Psoas muscle (tissue), 8 donors: ENCODE measurements around the gene GOLGA6L2. TPM values are rescaled to one million over a fixed set of nuclear protein-coding genes. Genes with fewer than 3 reads are reported as not detected.
A peak's percentile ranks its signal among the peaks of the same experiment; 100 is the strongest.
"Not testable (repeated sequence)": the region's sequence is repeated elsewhere in the genome, so short reads cannot be mapped to it uniquely, and the experiment has no call there.

Experiments
- ATAC-seq, 4 donors: fragments of 200-7000 bp; cut with Tn5 transposase; one replicate each; pipeline ENCODE4 v1.9.1; 2020; ENCODE audit warnings: moderate library complexity in 3 of 4, mild to moderate bottlenecking in 2 of 4
- DNase-seq, 2 donors: peaks; one replicate each; pipeline ENCODE4 v3.0.0-alpha.2; 2020
- H3K27ac ChIP-seq: fragments of 200-600 bp; one replicate; pipeline ENCODE4 v1.8.0; 2022
- H3K27me3 ChIP-seq, 3 donors: fragments of 200-600 bp in 1 of 3; one replicate each; pipeline versions ENCODE4 v1.6.1 to v1.8.0; 2013 to 2022; ENCODE audit warnings: low read length in 2 of 3, mild to moderate bottlenecking in 2 of 3, moderate library complexity in 1 of 3; ENCODE audit not compliant: insufficient read depth in 3 of 3
- H3K36me3 ChIP-seq, 2 donors: fragments of 200-600 bp in 1 of 2; one replicate each; pipeline versions ENCODE4 v1.6.1 to v1.8.0; 2013 to 2022; ENCODE audit warnings: low read depth in 1 of 2, mild to moderate bottlenecking in 1 of 2, moderate library complexity in 1 of 2; ENCODE audit not compliant: insufficient read depth in 1 of 2
- H3K4me1 ChIP-seq: fragments of 200-600 bp; one replicate; pipeline ENCODE4 v1.8.0; 2022
- H3K4me3 ChIP-seq: fragments of 200-600 bp; one replicate; pipeline ENCODE4 v1.8.0; 2022; ENCODE audit warnings: mild to moderate bottlenecking
- H3K9me3 ChIP-seq: fragments of 200-600 bp; one replicate; pipeline ENCODE4 v1.8.0; 2022
- WGBS, 3 donors: extraction: QIAGEN DNeasy Blood & Tissue Kit; methylation state at CpG; one replicate each; pipeline versions ENCODE4 v1.1.6 to v1.1.7; 2013; 5-methylcytosine and 5-hydroxymethylcytosine counted together
- intact Hi-C, 2 donors: fragments of 100-400 bp; cut with DNase I; formaldehyde crosslinking; loops; one replicate each; pipeline versions ENCODE4 v1.11.0 to v1.14.2; 2022
- polyA plus RNA-seq, 3 donors: library from polyadenylated mRNA; stranded (reverse); fragments of 200-250 nt; gene quantifications; one replicate each; pipeline ENCODE4 v1.2.3, GENCODE V29; 2013
- total RNA-seq, 4 donors: library from RNA; stranded (reverse); fragmentation: NEBNext Ultra II Directional in 2 of 4; extraction: Animal tissue kit (Norgen Biotek cat#: 25700) in 2 of 4; gene quantifications; one replicate each; pipeline versions ENCODE4 v1.2.1 to v1.2.4, GENCODE V29; 2021 to 2023
- TF ChIP-seq, protein P1 (sequence below): fragments of 200-600 bp; IDR thresholded peaks from one replicate; pipeline ENCODE4 v1.8.0; 2022; ENCODE audit warnings: antibody characterized with exemption
- donor health status: healthy with polysubstance abuse.
- donor health status: DM: no; HTN: no; CAD: no; lungs with moderate emphysema.
- donor health status: Bipolar disorder and iron deficiency.
- donor health status: healthy.
- donor health status: DM: yes; HTN: yes; CAD: no.
- donor health status: DM: no; HTN: no; CAD: no.
- donor health status: DM: no; HTN: no; CAD: no.
- donor health status: DM: yes; HTN: yes; CAD: no.

Gene GOLGA6L2
- total and polyA plus RNA-seq, 7 donors, result not detected

DNA sequence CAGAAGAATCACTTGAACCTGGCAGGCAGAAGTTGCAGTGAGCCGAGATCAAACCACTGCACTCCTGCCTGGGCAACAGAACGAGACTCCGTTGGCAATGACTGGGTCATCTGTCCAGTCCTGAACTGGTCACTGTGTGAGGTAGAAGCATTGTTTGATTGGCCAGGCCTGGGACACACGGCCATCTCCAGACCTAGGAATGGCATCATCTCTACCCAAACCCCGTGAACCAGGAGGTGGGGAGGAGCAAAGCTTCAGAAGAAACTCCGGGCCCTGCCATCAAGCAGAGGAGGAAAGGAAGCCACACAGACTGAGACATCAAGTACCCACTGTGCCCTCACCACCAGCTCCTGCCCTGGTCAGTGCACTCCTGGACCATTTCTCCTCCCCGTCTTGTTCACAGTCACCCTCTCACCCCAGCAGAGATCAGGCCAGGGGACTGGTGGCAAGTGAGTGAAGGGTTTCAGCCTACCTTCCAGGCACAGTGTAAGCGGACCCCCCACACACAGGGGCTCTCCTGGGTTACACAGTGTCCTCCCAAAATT is 31.6 kb downstream of the GOLGA6L2 start:
- H3K36me3 ChIP-seq, result no peaks in the 10 kb centered on the region
- ATAC-seq (no peak), DNase-seq (peak in 1 of 2 donors; percentile 10)
- H3K4me3 ChIP-seq, result no peak overlapping the region
- 65 to 82% (median 79%) methylated on average over 8 of the region's 8 CpGs for WGBS, 3 donors
- intact Hi-C loops, result no loop called here
- no peaks in the 10 kb centered on the region for H3K27me3 ChIP-seq
- no peaks in the 10 kb centered on the region for H3K9me3 ChIP-seq
- TF ChIP-seq, protein P1, sequence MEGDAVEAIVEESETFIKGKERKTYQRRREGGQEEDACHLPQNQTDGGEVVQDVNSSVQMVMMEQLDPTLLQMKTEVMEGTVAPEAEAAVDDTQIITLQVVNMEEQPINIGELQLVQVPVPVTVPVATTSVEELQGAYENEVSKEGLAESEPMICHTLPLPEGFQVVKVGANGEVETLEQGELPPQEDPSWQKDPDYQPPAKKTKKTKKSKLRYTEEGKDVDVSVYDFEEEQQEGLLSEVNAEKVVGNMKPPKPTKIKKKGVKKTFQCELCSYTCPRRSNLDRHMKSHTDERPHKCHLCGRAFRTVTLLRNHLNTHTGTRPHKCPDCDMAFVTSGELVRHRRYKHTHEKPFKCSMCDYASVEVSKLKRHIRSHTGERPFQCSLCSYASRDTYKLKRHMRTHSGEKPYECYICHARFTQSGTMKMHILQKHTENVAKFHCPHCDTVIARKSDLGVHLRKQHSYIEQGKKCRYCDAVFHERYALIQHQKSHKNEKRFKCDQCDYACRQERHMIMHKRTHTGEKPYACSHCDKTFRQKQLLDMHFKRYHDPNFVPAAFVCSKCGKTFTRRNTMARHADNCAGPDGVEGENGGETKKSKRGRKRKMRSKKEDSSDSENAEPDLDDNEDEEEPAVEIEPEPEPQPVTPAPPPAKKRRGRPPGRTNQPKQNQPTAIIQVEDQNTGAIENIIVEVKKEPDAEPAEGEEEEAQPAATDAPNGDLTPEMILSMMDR, result no peak
- H3K4me1 ChIP-seq, result no peaks in the 10 kb centered on the region
- no peak overlapping the region for H3K27ac ChIP-seq

DNA sequence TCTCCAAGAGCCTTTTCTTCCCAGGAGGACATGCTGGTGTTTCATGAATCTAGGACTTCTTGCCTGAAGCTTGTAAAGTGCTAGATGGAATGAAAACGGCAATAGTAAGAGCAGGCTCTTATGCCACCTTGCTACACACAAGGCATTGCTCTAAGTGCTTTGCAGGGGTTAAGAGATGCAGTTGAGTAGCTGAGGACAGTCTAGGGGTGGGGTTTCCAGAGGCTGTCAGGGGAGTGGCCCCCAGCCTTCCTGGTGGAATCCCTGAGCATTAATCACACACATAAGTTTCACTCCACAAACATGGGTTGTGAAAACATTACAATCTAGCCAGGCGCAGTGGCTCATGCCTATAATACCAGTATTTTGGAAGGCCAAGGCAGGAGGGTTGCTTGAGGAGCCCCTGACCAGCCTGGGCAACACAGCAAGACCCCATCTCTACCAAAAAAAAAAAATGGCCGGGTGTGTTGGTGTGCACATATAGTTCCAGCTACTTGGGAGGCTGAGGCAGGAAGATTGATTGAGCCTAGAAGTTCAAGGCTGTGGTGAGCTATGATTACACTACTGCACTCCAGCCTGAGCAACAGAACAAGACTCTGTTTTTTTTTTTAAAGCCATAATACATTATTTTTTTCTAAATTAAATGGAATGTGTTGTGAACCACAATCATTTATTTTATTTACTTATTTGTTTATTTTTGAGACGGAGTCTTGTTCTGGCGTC is 34.0 kb downstream of the GOLGA6L2 start:
- H3K4me1 ChIP-seq, DNase-seq, H3K9me3 ChIP-seq, H3K36me3 ChIP-seq, H3K27me3 ChIP-seq, H3K27ac ChIP-seq, ATAC-seq, H3K4me3 ChIP-seq, intact Hi-C loops: not testable (repeated sequence)
- 79 to 80% (median 79%) methylated on average over 5 of the region's 5 CpGs for WGBS, 3 donors

DNA sequence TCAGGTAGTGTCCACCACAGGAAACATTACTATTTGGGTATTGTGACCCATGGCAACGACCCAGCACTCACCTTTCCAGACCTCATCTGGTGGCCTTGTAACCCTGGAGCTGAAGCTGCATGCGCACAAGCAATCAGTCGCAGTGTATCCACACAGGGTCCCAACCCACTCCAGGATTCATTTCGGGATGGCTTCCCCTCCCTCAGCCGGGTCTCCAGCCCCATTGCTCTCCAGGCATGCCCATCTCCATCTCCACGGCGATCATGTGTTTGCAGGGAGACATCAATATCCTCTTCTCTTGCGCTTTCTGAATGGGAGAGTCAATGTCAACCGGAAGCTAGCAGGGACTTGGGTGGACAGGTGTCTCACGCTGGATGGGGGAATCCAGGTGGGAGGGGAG is 35.2 kb downstream of the GOLGA6L2 start:
- Histone ChIP-seq H3K4me1 (no peaks in the 10 kb centered on the region), H3K36me3 (no peaks in the 10 kb centered on the region), H3K27ac (no peak overlapping the region), H3K4me3 (no peak overlapping the region), H3K9me3 (no peaks in the 10 kb centered on the region), H3K27me3 (no peaks in the 10 kb centered on the region)
- intact Hi-C loops, result no loop called here
- TF ChIP-seq, protein P1, result no peak
- ATAC-seq, result no peak
- 76 to 83% (median 79%) methylated on average over 10 of the region's 10 CpGs for WGBS, 3 donors
- DNase-seq, result no peak

DNA sequence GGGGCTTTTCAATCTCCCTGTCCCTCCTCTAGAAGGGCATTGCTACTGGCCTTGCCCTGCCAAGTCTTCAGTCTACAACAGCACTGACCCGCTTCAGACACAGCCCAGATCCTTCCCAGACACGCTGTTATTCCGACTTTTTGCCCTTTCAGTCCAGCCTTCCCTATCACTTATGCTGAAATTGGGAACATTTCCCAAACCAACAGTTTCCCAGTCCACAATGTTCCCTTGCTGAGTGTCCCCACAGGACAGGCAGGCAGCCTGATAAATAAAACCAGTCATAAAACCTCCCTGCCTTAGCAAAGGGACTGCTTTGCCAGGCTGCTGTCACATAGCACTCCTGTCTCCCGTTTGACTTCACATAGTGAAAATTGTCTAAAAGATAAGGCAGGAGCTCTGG is 43.5 kb downstream of the GOLGA6L2 start:
- no peak overlapping the region for H3K4me3 ChIP-seq
- intact Hi-C loops, result no loop called here
- WGBS, 3 donors, result 68 to 78% (median 69%) methylated on average over 4 of the region's 4 CpGs

DNA sequence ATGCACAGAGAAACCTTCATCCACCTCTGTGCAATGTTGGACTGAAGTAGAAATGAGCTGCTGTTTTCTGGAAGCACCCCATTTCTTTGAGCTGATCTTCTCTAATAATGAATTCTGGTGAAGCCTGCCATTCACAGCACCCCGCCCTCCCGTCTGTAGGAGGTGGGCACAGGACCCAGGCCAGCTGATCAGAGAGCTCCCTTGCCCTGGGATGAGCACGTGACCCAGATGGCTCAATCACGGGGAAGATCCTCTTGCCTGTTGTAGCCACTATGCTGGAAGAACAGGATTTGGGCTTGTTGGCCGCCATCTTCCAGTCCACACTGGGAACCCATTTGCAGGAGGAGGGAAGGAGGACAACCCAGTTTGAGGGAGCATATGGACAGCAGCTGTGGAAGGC is 44.5 kb downstream of the GOLGA6L2 start:
- no peaks in the 10 kb centered on the region for H3K9me3 ChIP-seq
- TF ChIP-seq, protein P1, result no peak
- intact Hi-C loops, result no loop called here
- H3K27me3 ChIP-seq, result no peaks in the 10 kb centered on the region
- DNase-seq (no peak), ATAC-seq (no peak)
- 66 to 69% (median 68%) methylated on average over 5 of the region's 5 CpGs for WGBS, 3 donors
- no peaks in the 10 kb centered on the region for H3K4me1 ChIP-seq
- no peaks in the 10 kb centered on the region for H3K36me3 ChIP-seq
- H3K27ac ChIP-seq, result no peak overlapping the region
- no peak overlapping the region for H3K4me3 ChIP-seq

More for the DNA sequence above, 43.5 kb downstream of the GOLGA6L2 start:
- Histone ChIP-seq H3K36me3 (no peaks in the 10 kb centered on the region), H3K27me3 (no peaks in the 10 kb centered on the region), H3K27ac (no peak overlapping the region), H3K9me3 (no peaks in the 10 kb centered on the region), H3K4me1 (no peaks in the 10 kb centered on the region)
- DNase-seq, result no peak
- TF ChIP-seq, protein P1, result no peak
- ATAC-seq, result no peak
